ENCODE data around the gene INSR. TPM values are rescaled to one million over a fixed set of nuclear protein-coding genes. Genes with fewer than 3 reads are reported as not detected.

INSR gene
- total and polyA plus RNA-seq, 2 experiments from 2014 or later: 19.2 to 52.1 TPM

- TF ChIP-seq JUNB (IDR thresholded peaks at IDR 0.05; ENCODE audit: unreplicated experiment) (no peak), REST (IDR thresholded peaks at IDR 0.05; ENCODE audit: unreplicated experiment) (no peak)
- TF ChIP-seq, protein P1, sequence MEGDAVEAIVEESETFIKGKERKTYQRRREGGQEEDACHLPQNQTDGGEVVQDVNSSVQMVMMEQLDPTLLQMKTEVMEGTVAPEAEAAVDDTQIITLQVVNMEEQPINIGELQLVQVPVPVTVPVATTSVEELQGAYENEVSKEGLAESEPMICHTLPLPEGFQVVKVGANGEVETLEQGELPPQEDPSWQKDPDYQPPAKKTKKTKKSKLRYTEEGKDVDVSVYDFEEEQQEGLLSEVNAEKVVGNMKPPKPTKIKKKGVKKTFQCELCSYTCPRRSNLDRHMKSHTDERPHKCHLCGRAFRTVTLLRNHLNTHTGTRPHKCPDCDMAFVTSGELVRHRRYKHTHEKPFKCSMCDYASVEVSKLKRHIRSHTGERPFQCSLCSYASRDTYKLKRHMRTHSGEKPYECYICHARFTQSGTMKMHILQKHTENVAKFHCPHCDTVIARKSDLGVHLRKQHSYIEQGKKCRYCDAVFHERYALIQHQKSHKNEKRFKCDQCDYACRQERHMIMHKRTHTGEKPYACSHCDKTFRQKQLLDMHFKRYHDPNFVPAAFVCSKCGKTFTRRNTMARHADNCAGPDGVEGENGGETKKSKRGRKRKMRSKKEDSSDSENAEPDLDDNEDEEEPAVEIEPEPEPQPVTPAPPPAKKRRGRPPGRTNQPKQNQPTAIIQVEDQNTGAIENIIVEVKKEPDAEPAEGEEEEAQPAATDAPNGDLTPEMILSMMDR (conservative IDR thresholded peaks at IDR 0.05; ENCODE audit: low read depth in 2 of 2): no peak
Measured at GRCh38 chr19:7076151-7076550, 218.1 kb downstream of the INSR start (continued).

DNA sequence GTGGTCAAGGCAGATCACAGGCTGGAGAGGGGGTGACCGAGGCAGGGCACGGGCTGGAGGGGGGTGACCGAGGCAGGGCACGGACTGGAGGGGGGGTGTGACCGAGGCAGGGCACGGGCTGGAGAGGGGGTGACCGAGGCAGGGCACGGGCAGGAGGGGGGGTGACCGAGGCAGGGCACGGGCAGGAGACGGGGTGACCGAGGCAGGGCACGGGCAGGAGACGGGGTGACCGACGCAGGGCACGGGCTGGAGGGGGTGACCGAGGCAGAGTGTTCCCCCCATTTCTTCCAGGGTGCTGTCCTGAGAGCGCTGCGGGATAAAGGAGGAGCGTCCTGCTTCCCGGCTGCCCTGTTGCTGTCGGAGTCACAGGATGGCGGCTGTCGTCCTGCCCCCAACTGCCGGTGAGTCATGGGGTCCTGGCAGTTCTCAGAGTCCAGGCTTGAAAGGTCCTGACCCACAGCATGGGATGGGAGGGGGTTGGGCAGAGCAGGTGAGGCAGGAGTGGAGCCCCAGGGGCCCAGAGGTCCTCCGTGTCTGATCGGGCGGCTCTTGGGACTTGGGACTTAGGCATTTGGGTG, 219.4 kb downstream of the INSR start:
- no peaks in the 10 kb centered on the region for H3K27me3 ChIP-seq (ENCODE audit: insufficient read depth)
- no peaks in the 10 kb centered on the region for H3F3A ChIP-seq (replicated peaks; ENCODE audit: low read depth)
- peaks cover 91% of the 10 kb centered on the region for H3K36me3 Mint-ChIP-seq (ENCODE audit: low read depth)
- H3K27ac ChIP-seq (ENCODE audit: low read depth): no peak overlapping the region
- no peak overlapping the region for H3K4me3 ChIP-seq
- H3K36me3 ChIP-seq (ENCODE audit: insufficient read depth): peaks cover 45% of the 10 kb centered on the region
- H3K79me2 ChIP-seq (replicated peaks; ENCODE audit: insufficient read depth): peaks cover 11% of the 10 kb centered on the region; the same call in 1 of the 2 replicates
- peaks cover 9% of the 10 kb centered on the region for H3K27me3 Mint-ChIP-seq (ENCODE audit: insufficient read depth, low read depth, poor library complexity)
- H3K4me1 Mint-ChIP-seq: no peaks in the 10 kb centered on the region
- H4K20me1 ChIP-seq (replicated peaks; ENCODE audit: insufficient read depth): no peaks in the 10 kb centered on the region
- no peak overlapping the region for H3K27ac Mint-ChIP-seq
- no peak overlapping the region for H3K4me3 Mint-ChIP-seq
- H2AFZ ChIP-seq: no peak overlapping the region
- no peak for DNase-seq (ENCODE audit: low spot score)
- no peak for ATAC-seq
- H3K9me2 ChIP-seq (ENCODE audit: insufficient read depth): no peaks in the 10 kb centered on the region
- H3K9me3 Mint-ChIP-seq: peaks cover 50% of the 10 kb centered on the region
- H3K4me2 ChIP-seq: no peak overlapping the region
- H3K4me1 ChIP-seq (ENCODE audit: insufficient read depth): no peaks in the 10 kb centered on the region
- no peak for TF ChIP-seq CREB1 (CRISPR knock-in tag; IDR thresholded peaks at IDR 0.05; ENCODE audit: low read depth)
- no peak for TF ChIP-seq STAT1 (IDR thresholded peaks at IDR 0.05; ENCODE audit: unreplicated experiment)
- TF ChIP-seq EZH2phosphoT487 (IDR thresholded peaks at IDR 0.05; ENCODE audit: unreplicated experiment): no peak
- TF ChIP-seq ZNF331 (CRISPR knock-in tag; IDR thresholded peaks at IDR 0.05; ENCODE audit: low read depth): no peak
- TF ChIP-seq, protein P2, sequence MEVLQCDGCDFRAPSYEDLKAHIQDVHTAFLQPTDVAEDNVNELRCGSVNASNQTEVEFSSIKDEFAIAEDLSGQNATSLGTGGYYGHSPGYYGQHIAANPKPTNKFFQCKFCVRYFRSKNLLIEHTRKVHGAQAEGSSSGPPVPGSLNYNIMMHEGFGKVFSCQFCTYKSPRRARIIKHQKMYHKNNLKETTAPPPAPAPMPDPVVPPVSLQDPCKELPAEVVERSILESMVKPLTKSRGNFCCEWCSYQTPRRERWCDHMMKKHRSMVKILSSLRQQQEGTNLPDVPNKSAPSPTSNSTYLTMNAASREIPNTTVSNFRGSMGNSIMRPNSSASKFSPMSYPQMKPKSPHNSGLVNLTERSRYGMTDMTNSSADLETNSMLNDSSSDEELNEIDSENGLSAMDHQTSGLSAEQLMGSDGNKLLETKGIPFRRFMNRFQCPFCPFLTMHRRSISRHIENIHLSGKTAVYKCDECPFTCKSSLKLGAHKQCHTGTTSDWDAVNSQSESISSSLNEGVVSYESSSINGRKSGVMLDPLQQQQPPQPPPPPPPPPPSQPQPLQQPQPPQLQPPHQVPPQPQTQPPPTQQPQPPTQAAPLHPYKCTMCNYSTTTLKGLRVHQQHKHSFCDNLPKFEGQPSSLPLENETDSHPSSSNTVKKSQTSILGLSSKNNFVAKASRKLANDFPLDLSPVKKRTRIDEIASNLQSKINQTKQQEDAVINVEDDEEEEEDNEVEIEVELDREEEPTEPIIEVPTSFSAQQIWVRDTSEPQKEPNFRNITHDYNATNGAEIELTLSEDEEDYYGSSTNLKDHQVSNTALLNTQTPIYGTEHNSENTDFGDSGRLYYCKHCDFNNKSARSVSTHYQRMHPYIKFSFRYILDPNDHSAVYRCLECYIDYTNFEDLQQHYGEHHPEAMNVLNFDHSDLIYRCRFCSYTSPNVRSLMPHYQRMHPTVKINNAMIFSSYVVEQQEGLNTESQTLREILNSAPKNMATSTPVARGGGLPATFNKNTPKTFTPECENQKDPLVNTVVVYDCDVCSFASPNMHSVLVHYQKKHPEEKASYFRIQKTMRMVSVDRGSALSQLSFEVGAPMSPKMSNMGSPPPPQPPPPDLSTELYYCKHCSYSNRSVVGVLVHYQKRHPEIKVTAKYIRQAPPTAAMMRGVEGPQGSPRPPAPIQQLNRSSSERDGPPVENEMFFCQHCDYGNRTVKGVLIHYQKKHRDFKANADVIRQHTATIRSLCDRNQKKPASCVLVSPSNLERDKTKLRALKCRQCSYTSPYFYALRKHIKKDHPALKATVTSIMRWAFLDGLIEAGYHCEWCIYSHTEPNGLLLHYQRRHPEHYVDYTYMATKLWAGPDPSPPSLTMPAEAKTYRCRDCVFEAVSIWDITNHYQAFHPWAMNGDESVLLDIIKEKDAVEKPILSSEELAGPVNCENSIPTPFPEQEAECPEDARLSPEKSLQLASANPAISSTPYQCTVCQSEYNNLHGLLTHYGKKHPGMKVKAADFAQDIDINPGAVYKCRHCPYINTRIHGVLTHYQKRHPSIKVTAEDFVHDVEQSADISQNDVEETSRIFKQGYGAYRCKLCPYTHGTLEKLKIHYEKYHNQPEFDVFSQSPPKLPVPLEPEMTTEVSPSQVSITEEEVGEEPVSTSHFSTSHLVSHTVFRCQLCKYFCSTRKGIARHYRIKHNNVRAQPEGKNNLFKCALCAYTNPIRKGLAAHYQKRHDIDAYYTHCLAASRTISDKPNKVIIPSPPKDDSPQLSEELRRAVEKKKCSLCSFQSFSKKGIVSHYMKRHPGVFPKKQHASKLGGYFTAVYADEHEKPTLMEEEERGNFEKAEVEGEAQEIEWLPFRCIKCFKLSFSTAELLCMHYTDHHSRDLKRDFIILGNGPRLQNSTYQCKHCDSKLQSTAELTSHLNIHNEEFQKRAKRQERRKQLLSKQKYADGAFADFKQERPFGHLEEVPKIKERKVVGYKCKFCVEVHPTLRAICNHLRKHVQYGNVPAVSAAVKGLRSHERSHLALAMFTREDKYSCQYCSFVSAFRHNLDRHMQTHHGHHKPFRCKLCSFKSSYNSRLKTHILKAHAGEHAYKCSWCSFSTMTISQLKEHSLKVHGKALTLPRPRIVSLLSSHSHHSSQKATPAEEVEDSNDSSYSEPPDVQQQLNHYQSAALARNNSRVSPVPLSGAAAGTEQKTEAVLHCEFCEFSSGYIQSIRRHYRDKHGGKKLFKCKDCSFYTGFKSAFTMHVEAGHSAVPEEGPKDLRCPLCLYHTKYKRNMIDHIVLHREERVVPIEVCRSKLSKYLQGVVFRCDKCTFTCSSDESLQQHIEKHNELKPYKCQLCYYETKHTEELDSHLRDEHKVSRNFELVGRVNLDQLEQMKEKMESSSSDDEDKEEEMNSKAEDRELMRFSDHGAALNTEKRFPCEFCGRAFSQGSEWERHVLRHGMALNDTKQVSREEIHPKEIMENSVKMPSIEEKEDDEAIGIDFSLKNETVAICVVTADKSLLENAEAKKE (CRISPR knock-in tag; IDR thresholded peaks at IDR 0.05): no peak
- TF ChIP-seq NANOG (IDR thresholded peaks at IDR 0.05; ENCODE audit: borderline replicate concordance): no peak
- TF ChIP-seq, protein P1 (conservative IDR thresholded peaks at IDR 0.05; ENCODE audit: low read depth in 2 of 2): no peak
- no peak for TF ChIP-seq EZH2 (IDR thresholded peaks at IDR 0.05; ENCODE audit: low read depth, unreplicated experiment)
- no peak for TF ChIP-seq ZNF114 (CRISPR knock-in tag; IDR thresholded peaks at IDR 0.05)
- no peak for TF ChIP-seq JUNB (IDR thresholded peaks at IDR 0.05; ENCODE audit: unreplicated experiment)
